Urothelium cell line (cell line): ENCODE results near the gene C20orf204.

Experiments used
- DNase-seq: peaks from one replicate; pipeline ENCODE4 v3.0.0; 2011; ENCODE audit warnings: low spot score, mixed read lengths
- FAIRE-seq: peaks from 2 replicates; lab custom pipeline; 2011; peaks lifted over from hg19 to GRCh38; lab: Jason Lieb, UNC

Gene C20orf204

GRCh38 chr20:64041040-64041780 is 5.2 kb downstream of the C20orf204 start:
- FAIRE-seq = no peak
- DNase-seq = no peak

GRCh38 chr20:64041781-64042053 is 5.7 kb downstream of the C20orf204 start:
- FAIRE-seq = no peak
- no peak for DNase-seq

DNA sequence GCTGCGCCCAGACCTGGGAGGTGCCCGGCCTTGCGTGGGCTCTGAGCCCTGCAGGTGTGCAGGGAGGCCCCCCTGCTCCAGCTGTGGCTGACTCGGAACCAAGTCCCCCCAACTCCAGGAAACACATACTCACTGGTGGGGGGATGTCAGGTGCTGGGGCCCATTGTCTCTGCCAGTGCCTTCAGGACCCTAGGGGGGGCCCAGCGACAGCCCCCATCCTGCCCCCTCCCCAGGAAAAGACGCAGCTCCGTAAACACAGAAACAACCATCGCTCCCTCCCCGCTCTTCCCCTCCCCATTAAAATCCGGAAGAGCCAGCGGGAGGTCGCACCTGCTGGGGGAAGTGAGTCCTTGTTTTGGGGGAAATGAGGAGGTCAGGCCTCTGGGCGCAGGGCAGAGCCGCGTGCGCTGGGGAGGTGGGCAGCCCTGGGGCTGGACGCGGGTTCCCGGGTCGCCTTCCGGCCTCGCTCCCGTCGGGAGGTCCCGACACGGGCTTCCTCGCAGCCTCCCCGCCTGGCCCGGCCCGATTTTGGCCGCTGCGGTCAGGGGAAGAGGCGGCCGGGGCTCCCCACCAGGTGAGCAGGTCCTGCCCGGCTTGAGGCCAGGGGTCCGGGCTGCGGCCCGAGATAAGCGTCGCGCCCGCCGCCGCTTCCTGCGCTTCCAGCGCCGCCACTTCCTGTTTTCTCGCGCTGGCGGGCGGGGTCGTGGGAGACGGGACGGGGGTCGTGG is 6.2 kb downstream of the C20orf204 start:
- peak; percentile 49 for DNase-seq
- FAIRE-seq = no peak

GRCh38 chr20:64043768-64044167 is 7.8 kb downstream of the C20orf204 start:
- DNase-seq (no peak), FAIRE-seq (no peak)

GRCh38 chr20:64044484-64045247 is 8.7 kb downstream of the C20orf204 start:
- FAIRE-seq (no peak), DNase-seq (peak; percentile 67)

DNA sequence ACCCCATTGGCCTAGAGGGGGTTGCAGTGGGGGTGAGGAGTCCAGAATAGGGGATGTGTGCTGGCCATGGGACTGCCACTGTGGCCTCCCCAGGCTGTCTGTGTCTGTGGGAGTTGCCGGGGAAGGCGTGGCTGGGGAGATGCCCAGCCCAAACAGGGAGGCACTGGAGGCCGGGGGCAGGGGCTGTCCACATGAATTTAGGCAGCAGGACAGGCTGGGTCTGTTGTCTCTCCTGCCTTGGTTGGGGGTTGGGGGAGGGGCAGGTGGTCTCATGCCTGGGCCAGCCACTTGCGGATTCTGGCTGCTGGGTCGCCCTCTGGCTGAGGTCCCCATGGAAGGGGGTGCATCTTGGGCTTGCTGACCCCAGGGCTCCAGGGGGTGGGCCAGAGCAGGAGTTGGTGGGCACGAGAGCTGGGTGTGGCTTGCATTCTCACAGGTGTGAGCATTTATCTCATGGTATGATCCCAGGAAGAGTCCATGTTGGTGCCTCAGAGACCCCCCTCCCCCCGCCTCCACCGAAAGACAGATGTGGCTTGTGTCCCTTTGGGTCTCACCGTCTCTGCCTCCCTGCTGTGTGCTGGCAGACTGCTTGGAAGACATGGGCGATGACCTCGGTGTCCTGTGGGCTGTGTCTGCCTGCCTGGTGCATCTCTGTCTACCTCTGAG is 9.5 kb downstream of the C20orf204 start:
- DNase-seq (no peak), FAIRE-seq (no peak)

- no peak for DNase-seq
- no peak for FAIRE-seq
These were observed 11.0 kb downstream of the C20orf204 start for GRCh38 chr20:64047046-64047389.

DNA sequence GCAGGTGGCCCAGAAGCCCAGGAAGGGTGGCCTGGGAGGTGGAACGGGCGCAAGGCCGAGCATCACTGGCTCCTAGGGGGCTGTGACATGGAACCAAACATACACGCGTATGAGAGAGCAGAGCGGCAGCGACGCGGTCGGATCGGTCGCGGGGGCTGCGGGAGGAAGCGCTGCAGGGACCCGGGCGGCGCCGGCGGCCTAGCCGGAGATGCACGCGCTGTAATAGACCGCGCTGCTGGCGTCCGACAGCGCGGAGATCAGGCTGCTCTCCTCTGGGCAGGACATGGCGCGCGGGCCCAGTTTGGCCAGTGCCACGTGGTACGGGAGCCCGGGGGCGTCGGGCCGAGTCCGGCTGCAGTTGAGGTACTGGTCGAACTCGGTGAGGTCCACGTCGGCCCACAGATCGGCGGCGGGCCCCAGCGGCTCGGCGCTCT is 12.0 kb downstream of the C20orf204 start:
- FAIRE-seq (no peak), DNase-seq (no peak)

- no peak for FAIRE-seq
- no peak for DNase-seq
These were observed 12.5 kb downstream of the C20orf204 start for GRCh38 chr20:64048402-64049044.

DNA sequence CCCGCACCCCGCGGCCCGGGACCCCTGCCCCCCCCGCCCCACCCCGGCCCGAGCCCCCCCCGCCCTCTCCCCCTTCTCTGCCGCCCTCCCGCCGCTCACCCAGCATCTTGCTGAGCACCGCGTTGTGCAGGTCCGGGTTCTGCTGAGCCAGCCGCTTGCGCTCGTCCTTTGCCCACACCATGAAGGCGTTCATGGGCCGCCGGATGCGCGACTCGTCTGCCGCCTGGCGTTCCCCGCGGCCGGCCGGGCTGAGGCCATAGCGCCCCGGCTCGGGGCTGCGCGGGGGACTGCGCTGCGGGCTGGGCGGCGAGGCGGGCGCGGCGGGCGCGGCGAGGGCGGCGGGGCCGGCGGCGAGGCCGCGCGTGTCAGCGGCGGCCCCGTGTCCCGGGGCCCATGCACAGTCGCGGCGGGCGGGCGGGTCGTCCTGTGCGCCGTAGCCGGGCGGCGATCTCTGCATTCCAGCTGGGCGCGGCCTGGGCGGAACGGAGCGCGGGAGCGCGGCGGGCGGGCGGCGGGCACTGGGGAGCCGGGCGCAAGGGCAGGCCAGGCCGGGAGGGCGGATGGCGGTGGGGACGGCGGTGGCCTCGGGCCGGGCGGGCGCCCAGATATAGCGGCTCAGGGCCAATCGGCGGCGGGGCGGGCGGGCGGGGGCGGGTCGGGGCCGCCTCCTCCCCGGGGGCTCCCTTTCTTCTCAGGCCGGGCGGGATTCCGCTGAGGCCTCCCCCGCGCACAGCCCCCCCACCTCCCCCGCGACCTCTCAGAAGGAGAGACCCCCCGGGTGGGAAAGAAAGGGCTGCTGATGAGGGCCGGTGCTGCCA is 13.3 kb downstream of the C20orf204 start, which contains the start of gene SOX18:
TSS of gene SOX18 (minus strand) at position 580 of the 818 bp plus-strand sequence. CDS start at position 457, 123 bp downstream.
- peak; percentile 64 for DNase-seq
- no peak for FAIRE-seq

- FAIRE-seq (no peak), DNase-seq (no peak)
These were observed 13.9 kb downstream of the C20orf204 start for GRCh38 chr20:64049878-64050260.

DNA sequence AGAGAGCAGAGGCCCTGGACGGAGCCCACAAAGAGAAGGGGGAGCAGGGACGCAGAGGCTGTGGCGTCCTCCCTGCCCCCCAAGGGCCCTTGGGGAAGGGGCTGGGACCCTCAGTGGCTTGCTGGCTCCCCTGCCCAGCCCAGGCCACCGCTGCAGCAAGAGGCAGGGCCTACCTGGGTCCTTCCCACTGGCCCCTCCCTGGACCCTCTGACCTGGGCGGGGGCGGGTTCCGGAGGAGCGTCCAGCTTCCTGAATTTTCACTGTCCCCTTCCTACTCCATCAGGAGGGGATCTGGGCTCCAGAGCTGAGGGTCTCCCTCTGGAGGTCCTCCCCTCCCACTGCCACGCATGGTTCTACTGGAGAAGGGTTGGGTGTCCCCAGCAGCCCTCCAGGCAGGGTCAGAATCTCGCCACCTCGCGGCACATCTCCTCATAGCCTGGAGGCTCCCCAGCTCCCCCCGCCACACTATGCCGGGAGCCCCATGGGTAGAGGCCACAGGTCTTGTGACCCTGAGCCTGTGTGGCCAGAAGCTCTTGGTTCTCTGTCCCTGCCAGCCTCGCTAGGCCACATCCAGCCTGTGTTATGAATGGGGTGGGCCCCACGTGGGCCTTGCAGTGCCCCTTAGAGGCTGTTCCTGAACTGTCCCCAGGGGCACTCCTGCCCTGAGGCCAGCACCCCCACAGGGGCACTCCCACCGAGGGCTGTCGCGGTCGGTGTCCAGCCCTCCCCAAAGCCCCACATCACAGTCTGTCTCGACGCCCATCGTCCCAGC is 14.5 kb downstream of the C20orf204 start:
- no peak for FAIRE-seq
- DNase-seq = no peak

DNA sequence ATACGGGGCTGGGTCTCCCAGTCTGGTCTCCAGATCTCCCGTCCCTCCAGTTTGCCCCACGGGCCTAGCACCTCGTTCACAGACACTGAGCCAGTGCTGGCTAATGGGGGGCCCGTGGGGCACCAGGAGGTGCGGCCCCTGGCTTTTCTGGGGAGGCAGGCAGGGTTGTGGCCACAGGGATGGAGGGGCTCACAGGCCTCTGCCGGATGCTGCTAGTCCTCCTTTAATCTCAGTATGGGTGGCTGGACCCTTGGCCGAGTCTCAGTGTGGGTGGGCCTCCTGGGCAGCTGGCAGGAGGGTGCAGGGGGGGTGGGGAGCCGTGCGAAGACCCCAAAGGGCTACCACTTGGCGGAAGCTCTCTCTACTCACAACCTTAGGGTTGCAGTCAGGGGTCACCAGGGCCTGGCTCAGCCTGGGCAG is 15.1 kb downstream of the C20orf204 start:
- DNase-seq (no peak), FAIRE-seq (no peak)

GRCh38 chr20:64051561-64052325 is 15.8 kb downstream of the C20orf204 start:
- DNase-seq = no peak
- no peak for FAIRE-seq

- FAIRE-seq = no peak
- DNase-seq = no peak
These were observed 16.3 kb downstream of the C20orf204 start for GRCh38 chr20:64052326-64052722.

- FAIRE-seq (no peak), DNase-seq (no peak)
These were observed 17.2 kb downstream of the C20orf204 start for GRCh38 chr20:64052987-64053840.

DNA sequence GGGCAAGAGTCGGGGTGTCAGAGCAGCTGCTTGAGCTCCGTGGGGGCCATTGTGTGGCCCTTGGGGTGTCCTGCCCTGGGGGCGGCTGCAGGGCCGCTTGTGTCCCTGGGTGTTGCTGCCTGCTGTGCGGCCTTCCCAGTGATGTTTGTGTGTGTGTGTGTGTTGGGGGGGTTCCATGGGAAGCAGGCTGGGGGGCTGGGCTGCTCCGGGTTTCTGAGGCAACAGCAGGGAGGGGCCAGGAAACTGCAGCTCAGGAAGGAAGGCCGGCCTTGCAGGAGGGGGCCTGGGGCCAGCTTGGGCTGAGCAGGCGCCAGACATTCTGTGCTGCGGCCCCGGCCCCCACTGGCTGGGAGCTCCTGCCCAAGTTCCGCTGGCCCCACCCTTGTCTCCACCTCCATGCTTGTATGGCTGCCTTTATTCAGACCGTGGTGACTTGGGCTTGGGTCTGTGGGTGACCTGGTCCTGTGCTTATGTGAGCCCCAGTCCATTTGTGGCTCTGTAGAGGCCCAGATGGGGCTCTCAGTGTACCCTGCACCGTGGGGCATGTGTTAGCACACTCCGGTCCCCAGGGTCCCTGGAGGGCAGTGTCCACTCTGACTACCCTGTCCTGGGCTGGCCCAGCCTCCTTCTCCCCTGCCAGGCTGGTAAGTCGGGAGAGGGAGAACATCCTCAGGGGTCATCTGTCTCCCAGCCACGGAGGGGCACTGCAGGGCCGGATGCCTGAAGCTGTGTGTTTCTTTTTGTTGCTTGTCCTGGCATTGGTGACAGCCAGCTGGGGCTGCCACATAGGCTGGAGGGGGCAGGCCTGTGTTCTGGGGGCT is 18.1 kb downstream of the C20orf204 start:
- DNase-seq = peak; percentile 68
- FAIRE-seq = no peak
